MM.1S (cell line): ENCODE measurements around the gene TXNDC11.

Experiments used
- CTCF ChIP-seq: fragments of 300-600 bp; sonication (generic); IDR thresholded peaks from 2 replicates; pipeline ENCODE4 v1.5.1; 2016; ENCODE audit warnings: antibody characterized with exemption, low read length, mixed read lengths
- EZH2phosphoT487 ChIP-seq: fragments of 300-600 bp; sonication (generic); IDR thresholded peaks from 2 replicates; pipeline ENCODE4 v1.6.1; 2018; ENCODE audit warnings: antibody characterized with exemption, low read length

- TF ChIP-seq CTCF: no peak
- no peak for TF ChIP-seq EZH2phosphoT487
These were observed 75.3 kb downstream of the TXNDC11 start for GRCh38 chr16:11667221-11667823.
